CD4-positive, CD25-positive, alpha-beta regulatory T cell (primary cell): ENCODE results near the gene POLR2A. TPM values are rescaled to one million over a fixed set of nuclear protein-coding genes. Genes with fewer than 3 reads are reported as not detected.
"Not testable (repeated sequence)": the region's sequence is repeated elsewhere in the genome, so short reads cannot be mapped to it uniquely, and the experiment has no call there.

Source experiments
- ATAC-seq, 2 donors: fragments of 150-1000 bp; cut with Tn5 transposase; one replicate each; pipeline ENCODE4 v1.10.0; 2021; ENCODE audit warnings: low read depth in 2 of 2, moderate number of reproducible peaks in 2 of 2, moderate library complexity in 1 of 2
- DNase-seq, 3 donors: peaks; one replicate each; pipeline versions ENCODE4 v3.0.0 to v3.0.0-alpha.2; 2012 to 2022; ENCODE audit warnings: mixed read lengths in 1 of 3
- H3K27ac ChIP-seq: one replicate; pipeline ENCODE4 v1.7.0; 2013; ENCODE audit warnings: mild to moderate bottlenecking, low read length; ENCODE audit not compliant: insufficient read depth, poor library complexity, severe bottlenecking
- H3K27me3 ChIP-seq: one replicate; pipeline ENCODE4 v1.7.0; 2013; ENCODE audit warnings: low read length; ENCODE audit not compliant: control insufficient read depth, insufficient read depth
- H3K36me3 ChIP-seq: one replicate; pipeline ENCODE4 v1.7.0; 2013; ENCODE audit warnings: mild to moderate bottlenecking, low read length, moderate library complexity; ENCODE audit not compliant: control insufficient read depth, insufficient read depth
- H3K4me1 ChIP-seq: 2 replicates; pipeline ENCODE4 v1.7.0; 2013; ENCODE audit warnings: mild to moderate bottlenecking, low read length; ENCODE audit not compliant: insufficient read depth, control insufficient read depth, poor library complexity, severe bottlenecking
- H3K4me3 ChIP-seq: one replicate; pipeline ENCODE4 v1.7.0; 2013; ENCODE audit warnings: low read depth, mild to moderate bottlenecking, low read length, moderate library complexity
- H3K9me3 ChIP-seq, 2 experiments: 1 replicate in 1 of 2; 2 replicates in 1 of 2; pipeline ENCODE4 v1.7.0; 2013; ENCODE audit warnings: low read length in 2 of 2, mild to moderate bottlenecking in 1 of 2, moderate library complexity in 1 of 2; ENCODE audit not compliant: control insufficient read depth in 2 of 2
- H3K27ac Mint-ChIP-seq, 3 donors: one replicate each; pipeline ENCODE4 v1.8.0; 2020 to 2022; ENCODE audit warnings: mild to moderate bottlenecking in 3 of 3, mixed read lengths in 3 of 3, moderate library complexity in 2 of 3
- H3K27me3 Mint-ChIP-seq: one replicate; pipeline ENCODE4 v1.8.0; 2022; ENCODE audit warnings: mild to moderate bottlenecking, mixed read lengths
- H3K36me3 Mint-ChIP-seq: one replicate; pipeline ENCODE4 v1.8.0; 2020; ENCODE audit warnings: mixed read lengths
- H3K4me1 Mint-ChIP-seq, 4 donors: one replicate each; pipeline ENCODE4 v1.8.0; 2020 to 2022; ENCODE audit warnings: mixed read lengths in 4 of 4, mild to moderate bottlenecking in 1 of 4
- H3K4me3 Mint-ChIP-seq, 4 donors: one replicate each; pipeline ENCODE4 v1.8.0; 2020 to 2022; ENCODE audit warnings: mild to moderate bottlenecking in 4 of 4, mixed read lengths in 4 of 4, moderate library complexity in 3 of 4
- H3K9me3 Mint-ChIP-seq, 7 donors: one replicate each; pipeline ENCODE4 v1.8.0; 2020 to 2022; ENCODE audit warnings: mixed read lengths in 7 of 7, mild to moderate bottlenecking in 3 of 7, moderate library complexity in 2 of 7
- polyA plus RNA-seq, 4 donors: library from polyadenylated mRNA; unstranded; fragments of 300-500 nt; fragmentation: Illumina TruSeq; gene quantifications; one replicate each; pipeline ENCODE4 v1.2.3, GENCODE V29; 2021
- total RNA-seq: library from RNA; stranded (reverse); gene quantifications from one replicate; pipeline ENCODE4 v1.2.3, GENCODE V29; 2022

Gene POLR2A
- total and polyA plus RNA-seq, 5 donors from 2014 or later = 32.3 to 568 (median 41.0) TPM

- no peak overlapping the region for H3K4me3 Mint-ChIP-seq
- H3K27me3 Mint-ChIP-seq = peaks cover 4% of the 10 kb centered on the region
- H3K36me3 Mint-ChIP-seq = peaks cover 8% of the 10 kb centered on the region
- no peak for ATAC-seq
- Histone ChIP-seq H3K9me3 (no peaks in the 10 kb centered on the region), H3K4me3 (no peak overlapping the region), H3K4me1 (no peaks in the 10 kb centered on the region), H3K27me3 (no peaks in the 10 kb centered on the region), H3K27ac (no peak overlapping the region), H3K36me3 (peaks cover 29% of the 10 kb centered on the region)
- no peak overlapping the region for H3K27ac Mint-ChIP-seq
- no peak for DNase-seq
- H3K9me3 Mint-ChIP-seq = no peaks in the 10 kb centered on the region
- H3K4me1 Mint-ChIP-seq = peaks cover 0 to 42% (median 11%) of the 10 kb centered on the region in 4 donors
Measured at GRCh38 chr17:7468804-7469389, 15.3 kb upstream of the POLR2A start.

- H3K27ac Mint-ChIP-seq, H3K4me3 ChIP-seq, H3K36me3 Mint-ChIP-seq, H3K27me3 Mint-ChIP-seq, H3K27me3 ChIP-seq, H3K27ac ChIP-seq, H3K9me3 Mint-ChIP-seq, ATAC-seq, DNase-seq, H3K4me3 Mint-ChIP-seq, H3K9me3 ChIP-seq, H3K4me1 ChIP-seq: not testable (repeated sequence)
- H3K4me1 Mint-ChIP-seq = peaks cover 0 to 47% (median 11%) of the 10 kb centered on the region in 4 donors
- peaks cover 27% of the 10 kb centered on the region for H3K36me3 ChIP-seq
Measured at GRCh38 chr17:7469843-7470242, 14.3 kb upstream of the POLR2A start.

- not testable (repeated sequence) for H3K4me3 Mint-ChIP-seq, H3K36me3 Mint-ChIP-seq, H3K27me3 Mint-ChIP-seq, H3K27ac ChIP-seq, H3K9me3 Mint-ChIP-seq, ATAC-seq, H3K4me3 ChIP-seq, H3K9me3 ChIP-seq, H3K4me1 ChIP-seq, H3K27me3 ChIP-seq, DNase-seq, H3K27ac Mint-ChIP-seq
- peaks cover 0 to 51% (median 13%) of the 10 kb centered on the region in 4 donors for H3K4me1 Mint-ChIP-seq
- H3K36me3 ChIP-seq = peaks cover 24% of the 10 kb centered on the region
Measured at GRCh38 chr17:7470457-7470973, 13.7 kb upstream of the POLR2A start.

GRCh38 chr17:7471729-7472128, 12.4 kb upstream of the POLR2A start:
- no peak for ATAC-seq
- no peak overlapping the region for H3K4me3 ChIP-seq
- H3K27ac ChIP-seq = no peak overlapping the region
- no peak for DNase-seq
- peaks cover 7% of the 10 kb centered on the region for H3K36me3 Mint-ChIP-seq
- peaks cover 4% of the 10 kb centered on the region for H3K27me3 Mint-ChIP-seq
- H3K9me3 ChIP-seq = no peaks in the 10 kb centered on the region
- peak overlapping the region in 3 of 4 donors; percentile 12 to 54 (median 21) for H3K4me3 Mint-ChIP-seq
- H3K4me1 ChIP-seq = peaks cover 1% of the 10 kb centered on the region
- no peaks in the 10 kb centered on the region for H3K9me3 Mint-ChIP-seq
- peaks cover 14% of the 10 kb centered on the region for H3K36me3 ChIP-seq
- peak overlapping the region in 2 of 3 donors; percentile 31 to 61 for H3K27ac Mint-ChIP-seq
- H3K27me3 ChIP-seq = no peaks in the 10 kb centered on the region
- peaks cover 0 to 59% (median 24%) of the 10 kb centered on the region in 4 donors for H3K4me1 Mint-ChIP-seq

GRCh38 chr17:7474767-7475166, 9.4 kb upstream of the POLR2A start:
- H3K27ac ChIP-seq, H3K36me3 ChIP-seq, H3K36me3 Mint-ChIP-seq, H3K27me3 ChIP-seq, H3K27me3 Mint-ChIP-seq, H3K4me3 ChIP-seq, DNase-seq, H3K9me3 ChIP-seq, H3K4me3 Mint-ChIP-seq, ATAC-seq, H3K9me3 Mint-ChIP-seq: not testable (repeated sequence)
- H3K4me1 Mint-ChIP-seq = peaks cover 6 to 69% (median 39%) of the 10 kb centered on the region in 4 donors
- H3K4me1 ChIP-seq = peaks cover 23% of the 10 kb centered on the region
- H3K27ac Mint-ChIP-seq = peak overlapping the region in 1 of 3 donors; percentile 14

- DNase-seq (no peak), ATAC-seq (no peak)
- H3K9me3 ChIP-seq = no peaks in the 10 kb centered on the region
- Mint-ChIP-seq H3K27ac (peak overlapping the region; percentile 0 to 60 (median 57)), H3K4me3 (peak overlapping the region in 3 of 4 donors; percentile 93 to 97 (median 96)), H3K36me3 (peaks cover 5% of the 10 kb centered on the region), H3K4me1 (peaks cover 6 to 74% (median 43%) of the 10 kb centered on the region in 4 donors), H3K27me3 (peaks cover 4% of the 10 kb centered on the region), H3K9me3 (no peaks in the 10 kb centered on the region)
- no peak overlapping the region for H3K4me3 ChIP-seq
- no peak overlapping the region for H3K27ac ChIP-seq
- H3K36me3 ChIP-seq = no peaks in the 10 kb centered on the region
- H3K27me3 ChIP-seq = no peaks in the 10 kb centered on the region
- H3K4me1 ChIP-seq = peaks cover 31% of the 10 kb centered on the region
Measured at GRCh38 chr17:7475764-7476422, 8.3 kb upstream of the POLR2A start.

- Mint-ChIP-seq H3K4me3 (peak overlapping the region; percentile 17 to 97 (median 94)), H3K9me3 (no peaks in the 10 kb centered on the region), H3K27ac (peak overlapping the region in 2 of 3 donors; percentile 57 to 60), H3K36me3 (peaks cover 5% of the 10 kb centered on the region), H3K27me3 (peaks cover 4% of the 10 kb centered on the region), H3K4me1 (peaks cover 6 to 73% (median 42%) of the 10 kb centered on the region in 4 donors)
- Histone ChIP-seq H3K4me1 (peaks cover 32% of the 10 kb centered on the region), H3K27ac (no peak overlapping the region), H3K27me3 (no peaks in the 10 kb centered on the region), H3K4me3 (no peak overlapping the region), H3K9me3 (no peaks in the 10 kb centered on the region), H3K36me3 (no peaks in the 10 kb centered on the region)
- ATAC-seq = no peak
- no peak for DNase-seq
Measured at GRCh38 chr17:7476494-7476893, 7.7 kb upstream of the POLR2A start.
